Measurements from ENCODE around the gene GRIK5. TPM values are rescaled to one million over a fixed set of nuclear protein-coding genes. Genes with fewer than 3 reads are reported as not detected.
A peak's percentile ranks its signal among the peaks of the same experiment; 100 is the strongest.

The GRIK5 gene
- total RNA-seq, 1 experiment from 2014 or later = 0.61 TPM

- H3K36me3 Mint-ChIP-seq (ENCODE audit: insufficient read depth, unreplicated experiment) = no peaks in the 10 kb centered on the region
- no peak for DNase-seq
- CTCF ChIA-PET = interaction anchor here (1.5 kb wide), 1 partner anchor 11 kb away, joined by 5 read pairs; no protein-coding TSS in a partner anchor
- H3K27ac Mint-ChIP-seq (ENCODE audit: unreplicated experiment) = no peak overlapping the region
- intact Hi-C loops (cut with micrococcal nuclease; ENCODE audit: unreplicated experiment) = no loop called here
- H3K4me1 Mint-ChIP-seq (ENCODE audit: low read depth, unreplicated experiment) = no peaks in the 10 kb centered on the region
- H3K4me3 Mint-ChIP-seq (ENCODE audit: low read depth, unreplicated experiment) = no peak overlapping the region
- peaks cover 97% of the 10 kb centered on the region for H3K27me3 Mint-ChIP-seq (ENCODE audit: unreplicated experiment)
- BruUV-seq (replicated peaks) = no TSS peak
- no peak for TF ChIP-seq CTCF (IDR thresholded peaks at IDR 0.05; ENCODE audit: unreplicated experiment)
- no peaks in the 10 kb centered on the region for H3K9me3 Mint-ChIP-seq (ENCODE audit: low read depth, unreplicated experiment)
Measured at GRCh38 chr19:42023943-42024260, 46.1 kb downstream of the GRIK5 start.

GRCh38 chr19:42023121-42023942 lies 46.7 kb downstream of the GRIK5 start:
- H3K4me3 Mint-ChIP-seq (ENCODE audit: low read depth, unreplicated experiment) = no peak overlapping the region
- H3K4me1 Mint-ChIP-seq (ENCODE audit: low read depth, unreplicated experiment) = no peaks in the 10 kb centered on the region
- intact Hi-C loops (cut with micrococcal nuclease; ENCODE audit: unreplicated experiment) = no loop called here
- peak; percentile 54 for DNase-seq
- TF ChIP-seq CTCF (IDR thresholded peaks at IDR 0.05; ENCODE audit: unreplicated experiment) = peak; percentile 47
- no TSS peak for BruUV-seq (replicated peaks)
- no peaks in the 10 kb centered on the region for H3K36me3 Mint-ChIP-seq (ENCODE audit: insufficient read depth, unreplicated experiment)
- no peaks in the 10 kb centered on the region for H3K9me3 Mint-ChIP-seq (ENCODE audit: low read depth, unreplicated experiment)
- H3K27me3 Mint-ChIP-seq (ENCODE audit: unreplicated experiment) = peaks cover 97% of the 10 kb centered on the region
- CTCF ChIA-PET = interaction anchor here (0.9 to 1.5 kb wide), 2 partner anchors 11 to 12 kb away, joined by 3 to 5 read pairs; no protein-coding TSS in a partner anchor
- no peak overlapping the region for H3K27ac Mint-ChIP-seq (ENCODE audit: unreplicated experiment)

GRCh38 chr19:42022616-42023015 lies 47.4 kb downstream of the GRIK5 start:
- H3K27me3 Mint-ChIP-seq (ENCODE audit: unreplicated experiment) = peaks cover 97% of the 10 kb centered on the region
- H3K4me1 Mint-ChIP-seq (ENCODE audit: low read depth, unreplicated experiment) = no peaks in the 10 kb centered on the region
- no peak for TF ChIP-seq CTCF (IDR thresholded peaks at IDR 0.05; ENCODE audit: unreplicated experiment)
- no peaks in the 10 kb centered on the region for H3K9me3 Mint-ChIP-seq (ENCODE audit: low read depth, unreplicated experiment)
- no peak for DNase-seq
- no peak overlapping the region for H3K4me3 Mint-ChIP-seq (ENCODE audit: low read depth, unreplicated experiment)
- no TSS peak for BruUV-seq (replicated peaks)
- intact Hi-C loops (cut with micrococcal nuclease; ENCODE audit: unreplicated experiment) = no loop called here
- no peak overlapping the region for H3K27ac Mint-ChIP-seq (ENCODE audit: unreplicated experiment)
- no peaks in the 10 kb centered on the region for H3K36me3 Mint-ChIP-seq (ENCODE audit: insufficient read depth, unreplicated experiment)
- CTCF ChIA-PET = interaction anchor here (1.5 kb wide), 1 partner anchor 12 kb away, joined by 5 read pairs; no protein-coding TSS in a partner anchor

- CTCF ChIA-PET = interaction anchor here (0.5 kb wide), 1 partner anchor 103 kb away, joined by 3 read pairs; no protein-coding TSS in a partner anchor
- TF ChIP-seq CTCF (IDR thresholded peaks at IDR 0.05; ENCODE audit: unreplicated experiment) = no peak
- Mint-ChIP-seq H3K36me3 (ENCODE audit: insufficient read depth, unreplicated experiment) (no peaks in the 10 kb centered on the region), H3K4me3 (ENCODE audit: low read depth, unreplicated experiment) (no peak overlapping the region), H3K27me3 (ENCODE audit: unreplicated experiment) (peaks cover 98% of the 10 kb centered on the region), H3K27ac (ENCODE audit: unreplicated experiment) (no peak overlapping the region), H3K4me1 (ENCODE audit: low read depth, unreplicated experiment) (no peaks in the 10 kb centered on the region), H3K9me3 (ENCODE audit: low read depth, unreplicated experiment) (no peaks in the 10 kb centered on the region)
- DNase-seq = no peak
- intact Hi-C loops (cut with micrococcal nuclease; ENCODE audit: unreplicated experiment) = no loop called here
- no TSS peak for BruUV-seq (replicated peaks)
Measured at GRCh38 chr19:42021185-42021584, 48.8 kb downstream of the GRIK5 start.
